Stimulated activated naive CD8-positive, alpha-beta T cell treated with anti-CD3 and anti-CD28 coated beads, Interleukin-15, amount 100 ng/mL, for 72 hours (primary cell): ENCODE measurements around the gene ZNF691.
"Not testable (repeated sequence)": the region's sequence is repeated elsewhere in the genome, so short reads cannot be mapped to it uniquely, and the experiment has no call there.

Experiments
- ATAC-seq: fragments of 150-1000 bp; cut with Tn5 transposase; 2 replicates; pipeline ENCODE4 v1.10.0; 2021; ENCODE audit warnings: mild to moderate bottlenecking, moderate library complexity
- DNase-seq, 2 donors: peaks; one replicate each; pipeline ENCODE4 v3.0.0; 2021 to 2022
- H3K27ac Mint-ChIP-seq, 2 donors: one replicate each; pipeline ENCODE4 v1.8.0; 2022; ENCODE audit warnings: mild to moderate bottlenecking in 2 of 2, mixed read lengths in 2 of 2, moderate library complexity in 2 of 2
- H3K27me3 Mint-ChIP-seq: one replicate; pipeline ENCODE4 v1.8.0; 2022; ENCODE audit warnings: mixed read lengths
- H3K4me1 Mint-ChIP-seq: one replicate; pipeline ENCODE4 v1.8.0; 2022; ENCODE audit warnings: mild to moderate bottlenecking, mixed read lengths
- H3K4me3 Mint-ChIP-seq, 2 donors: one replicate each; pipeline ENCODE4 v1.8.0; 2022; ENCODE audit warnings: mild to moderate bottlenecking in 2 of 2, mixed read lengths in 2 of 2, moderate library complexity in 1 of 2
- H3K9me3 Mint-ChIP-seq, 2 donors: one replicate each; pipeline ENCODE4 v1.8.0; 2022; ENCODE audit warnings: mixed read lengths in 2 of 2

ZNF691 gene

GRCh38 chr1:42868466-42868865 is 22.1 kb downstream of the ZNF691 start:
- H3K9me3 Mint-ChIP-seq, DNase-seq, H3K27ac Mint-ChIP-seq, ATAC-seq, H3K4me3 Mint-ChIP-seq, H3K4me1 Mint-ChIP-seq: not testable (repeated sequence)
- peaks cover 13% of the 10 kb centered on the region for H3K27me3 Mint-ChIP-seq

GRCh38 chr1:42869254-42869653 is 22.8 kb downstream of the ZNF691 start:
- not testable (repeated sequence) for ATAC-seq, H3K4me1 Mint-ChIP-seq

GRCh38 chr1:42869751-42870150 is 23.3 kb downstream of the ZNF691 start:
- not testable (repeated sequence) for H3K27ac Mint-ChIP-seq, DNase-seq, H3K27me3 Mint-ChIP-seq, H3K4me3 Mint-ChIP-seq, ATAC-seq, H3K4me1 Mint-ChIP-seq
- peaks cover 8 to 18% of the 10 kb centered on the region in 2 donors for H3K9me3 Mint-ChIP-seq

More at GRCh38 chr1:42869254-42869653, 22.8 kb downstream of the ZNF691 start:
- H3K4me3 Mint-ChIP-seq, H3K27me3 Mint-ChIP-seq, H3K27ac Mint-ChIP-seq, DNase-seq: not testable (repeated sequence)
- peaks cover 6 to 15% of the 10 kb centered on the region in 2 donors for H3K9me3 Mint-ChIP-seq

GRCh38 chr1:42873108-42873507 is 26.7 kb downstream of the ZNF691 start:
- ATAC-seq, H3K4me1 Mint-ChIP-seq, H3K27ac Mint-ChIP-seq, DNase-seq, H3K4me3 Mint-ChIP-seq: not testable (repeated sequence)
- H3K27me3 Mint-ChIP-seq: peaks cover 11% of the 10 kb centered on the region
- peaks cover 13 to 24% of the 10 kb centered on the region in 2 donors for H3K9me3 Mint-ChIP-seq

GRCh38 chr1:42873670-42874069 is 27.3 kb downstream of the ZNF691 start:
- ATAC-seq: no peak
- Mint-ChIP-seq H3K27ac (no peak overlapping the region), H3K4me3 (no peak overlapping the region), H3K4me1 (peaks cover 7% of the 10 kb centered on the region), H3K27me3 (peaks cover 11% of the 10 kb centered on the region), H3K9me3 (peaks cover 13 to 24% of the 10 kb centered on the region in 2 donors)
- no peak for DNase-seq

GRCh38 chr1:42876009-42876408 is 29.6 kb downstream of the ZNF691 start:
- Mint-ChIP-seq H3K9me3 (peaks cover 13 to 24% of the 10 kb centered on the region in 2 donors), H3K27ac (no peak overlapping the region)

GRCh38 chr1:42877380-42877779 is 31.0 kb downstream of the ZNF691 start:
- Mint-ChIP-seq H3K4me1 (peaks cover 7% of the 10 kb centered on the region), H3K9me3 (peaks cover 13 to 24% of the 10 kb centered on the region in 2 donors), H3K4me3 (no peak overlapping the region), H3K27ac (no peak overlapping the region), H3K27me3 (peaks cover 11% of the 10 kb centered on the region)
- ATAC-seq (no peak), DNase-seq (no peak)

More at GRCh38 chr1:42876009-42876408, 29.6 kb downstream of the ZNF691 start:
- Mint-ChIP-seq H3K27me3 (peaks cover 11% of the 10 kb centered on the region), H3K4me1 (peaks cover 7% of the 10 kb centered on the region), H3K4me3 (no peak overlapping the region)
- DNase-seq (no peak), ATAC-seq (no peak)

GRCh38 chr1:42880384-42880783 is 34.0 kb downstream of the ZNF691 start:
- Mint-ChIP-seq H3K4me1 (no peaks in the 10 kb centered on the region), H3K27me3 (peaks cover 19% of the 10 kb centered on the region), H3K9me3 (no peaks in the 10 kb centered on the region), H3K4me3 (no peak overlapping the region), H3K27ac (no peak overlapping the region)
- DNase-seq: no peak
- ATAC-seq: no peak

GRCh38 chr1:42886046-42886739 is 39.8 kb downstream of the ZNF691 start:
- H3K27me3 Mint-ChIP-seq: peaks cover 14% of the 10 kb centered on the region
- H3K4me1 Mint-ChIP-seq: no peaks in the 10 kb centered on the region
- H3K9me3 Mint-ChIP-seq: no peaks in the 10 kb centered on the region
- DNase-seq (no peak), ATAC-seq (no peak)
- H3K4me3 Mint-ChIP-seq: no peak overlapping the region
- no peak overlapping the region for H3K27ac Mint-ChIP-seq

- Mint-ChIP-seq H3K9me3 (no peaks in the 10 kb centered on the region), H3K27ac (no peak overlapping the region), H3K27me3 (peaks cover 14% of the 10 kb centered on the region), H3K4me1 (no peaks in the 10 kb centered on the region), H3K4me3 (no peak overlapping the region)
- ATAC-seq: no peak
- DNase-seq: no peak
These were observed 40.4 kb downstream of the ZNF691 start for GRCh38 chr1:42886800-42887199.

GRCh38 chr1:42887366-42887765 is 41.0 kb downstream of the ZNF691 start:
- no peaks in the 10 kb centered on the region for H3K9me3 Mint-ChIP-seq
- H3K27me3 Mint-ChIP-seq: peaks cover 14% of the 10 kb centered on the region
- no peak overlapping the region for H3K27ac Mint-ChIP-seq
- DNase-seq (no peak), ATAC-seq (no peak)
- H3K4me3 Mint-ChIP-seq: no peak overlapping the region
- no peaks in the 10 kb centered on the region for H3K4me1 Mint-ChIP-seq

GRCh38 chr1:42888013-42888633 is 41.7 kb downstream of the ZNF691 start:
- ATAC-seq: no peak
- no peaks in the 10 kb centered on the region for H3K9me3 Mint-ChIP-seq

GRCh38 chr1:42889264-42889663 is 42.9 kb downstream of the ZNF691 start:
- H3K27me3 Mint-ChIP-seq: peaks cover 11% of the 10 kb centered on the region
- H3K4me1 Mint-ChIP-seq: no peaks in the 10 kb centered on the region
- H3K27ac Mint-ChIP-seq: no peak overlapping the region
- H3K9me3 Mint-ChIP-seq: no peaks in the 10 kb centered on the region
- ATAC-seq: no peak
- no peak overlapping the region for H3K4me3 Mint-ChIP-seq
- DNase-seq: no peak

More at GRCh38 chr1:42888013-42888633, 41.7 kb downstream of the ZNF691 start:
- Mint-ChIP-seq H3K27me3 (peaks cover 14% of the 10 kb centered on the region), H3K4me1 (no peaks in the 10 kb centered on the region), H3K27ac (no peak overlapping the region), H3K4me3 (no peak overlapping the region)
- no peak for DNase-seq

GRCh38 chr1:42891465-42892138 is 45.2 kb downstream of the ZNF691 start:
- Mint-ChIP-seq H3K27ac (no peak overlapping the region), H3K9me3 (no peaks in the 10 kb centered on the region)
- no peak for ATAC-seq

GRCh38 chr1:42899960-42900359 is 53.5 kb downstream of the ZNF691 start:
- not testable (repeated sequence) for H3K4me1 Mint-ChIP-seq, DNase-seq, ATAC-seq, H3K4me3 Mint-ChIP-seq, H3K27ac Mint-ChIP-seq
- peaks cover 35% of the 10 kb centered on the region for H3K27me3 Mint-ChIP-seq
- H3K9me3 Mint-ChIP-seq: peaks cover 6 to 22% of the 10 kb centered on the region in 2 donors

More at GRCh38 chr1:42891465-42892138, 45.2 kb downstream of the ZNF691 start:
- no peak for DNase-seq
- Mint-ChIP-seq H3K27me3 (peaks cover 8% of the 10 kb centered on the region), H3K4me3 (no peak overlapping the region), H3K4me1 (no peaks in the 10 kb centered on the region)
